H9 (cell line): Measurements from ENCODE around the gene TGFBR3L. TPM values are rescaled to one million over a fixed set of nuclear protein-coding genes. Genes with fewer than 3 reads are reported as not detected.

Experiments
- DNase-seq: peaks from one replicate; pipeline ENCODE4 v3.0.0-alpha.2; 2017
- H2AFZ ChIP-seq: one replicate; pipeline ENCODE4 v1.6.1; 2013; ENCODE audit warnings: mild to moderate bottlenecking, low read length, control low read depth, moderate library complexity
- H2AK5ac ChIP-seq: 2 replicates; pipeline ENCODE4 v1.6.1; 2013; ENCODE audit warnings: low read length, control low read depth, mixed read lengths; ENCODE audit not compliant: insufficient read length
- H2BK120ac ChIP-seq: one replicate; pipeline ENCODE4 v1.6.1; 2013; ENCODE audit warnings: low read depth, mild to moderate bottlenecking, low read length, control low read depth, inconsistent platforms; ENCODE audit not compliant: poor library complexity, severe bottlenecking
- H2BK12ac ChIP-seq: 2 replicates; pipeline ENCODE4 v1.6.1; 2013; ENCODE audit warnings: low read length, control low read depth, mixed read lengths, low read depth; ENCODE audit not compliant: insufficient read length
- H2BK15ac ChIP-seq: 2 replicates; pipeline ENCODE4 v1.6.1; 2013; ENCODE audit warnings: low read depth, low read length, control low read depth
- H2BK20ac ChIP-seq: one replicate; pipeline ENCODE4 v1.6.1; 2013; ENCODE audit warnings: low read depth, mild to moderate bottlenecking, low read length, control low read depth, inconsistent platforms; ENCODE audit not compliant: poor library complexity, severe bottlenecking
- H2BK5ac ChIP-seq: 2 replicates; pipeline ENCODE4 v1.6.1; 2013; ENCODE audit warnings: low read length, control low read depth, mixed read lengths; ENCODE audit not compliant: insufficient read length
- H3K14ac ChIP-seq: 2 replicates; pipeline ENCODE4 v1.6.1; 2013; ENCODE audit warnings: low read length, control low read depth; ENCODE audit not compliant: insufficient read depth
- H3K18ac ChIP-seq: 2 replicates; pipeline ENCODE4 v1.6.1; 2013; ENCODE audit warnings: low read depth, mild to moderate bottlenecking, mixed read lengths, low read length, control low read depth; ENCODE audit not compliant: insufficient read length
- H3K23ac ChIP-seq: 2 replicates; pipeline ENCODE4 v1.6.1; 2013; ENCODE audit warnings: low read length, control low read depth, mixed read lengths, low read depth; ENCODE audit not compliant: insufficient read length
- H3K23me2 ChIP-seq: 2 replicates; pipeline ENCODE4 v1.6.1; 2013; ENCODE audit warnings: low read depth, mild to moderate bottlenecking, mixed read lengths, low read length, control low read depth; ENCODE audit not compliant: insufficient read length, poor library complexity, severe bottlenecking
- H3K27ac ChIP-seq: 2 replicates; pipeline ENCODE4 v1.5.1; 2013; ENCODE audit warnings: low read length, control low read depth, mixed read lengths, low read depth; ENCODE audit not compliant: insufficient read length
- H3K27me3 ChIP-seq: 2 replicates; pipeline ENCODE4 v1.6.1; 2013; ENCODE audit warnings: low read length, control low read depth, inconsistent platforms; ENCODE audit not compliant: insufficient read depth
- H3K4ac ChIP-seq: 2 replicates; pipeline ENCODE4 v1.6.1; 2013; ENCODE audit warnings: low read depth, mild to moderate bottlenecking, control low read depth, inconsistent platforms, low read length, moderate library complexity
- H3K4me1 ChIP-seq: 2 replicates; pipeline ENCODE4 v1.6.1; 2013; ENCODE audit warnings: low read length, control low read depth, inconsistent platforms; ENCODE audit not compliant: insufficient read depth
- H3K4me2 ChIP-seq: 2 replicates; pipeline ENCODE4 v1.6.1; 2013; ENCODE audit warnings: low read length, control low read depth, mixed read lengths; ENCODE audit not compliant: insufficient read length, insufficient read depth
- H3K56ac ChIP-seq: 2 replicates; pipeline ENCODE4 v1.6.1; 2013; ENCODE audit warnings: low read depth, mild to moderate bottlenecking, mixed read lengths, low read length, control low read depth; ENCODE audit not compliant: insufficient read length
- H3K79me1 ChIP-seq: 2 replicates; pipeline ENCODE4 v1.6.1; 2013; ENCODE audit warnings: low read depth, mild to moderate bottlenecking, moderate library complexity, low read length, control low read depth, inconsistent platforms; ENCODE audit not compliant: insufficient read depth, poor library complexity, severe bottlenecking
- H3K79me2 ChIP-seq: 2 replicates; pipeline ENCODE4 v1.6.1; 2013; ENCODE audit warnings: low read length, control low read depth, inconsistent platforms; ENCODE audit not compliant: insufficient read depth
- H3K9ac ChIP-seq: 2 replicates; pipeline ENCODE4 v1.6.1; 2013; ENCODE audit warnings: low read length, control low read depth, mixed read lengths; ENCODE audit not compliant: insufficient read length; ENCODE audit errors: extremely low read depth
- H3K9me3 ChIP-seq: one replicate; pipeline ENCODE4 v1.6.1; 2013; ENCODE audit warnings: low read depth, low read length, inconsistent platforms; ENCODE audit not compliant: control insufficient read depth
- H3T11ph ChIP-seq: one replicate; pipeline ENCODE4 v1.6.1; 2013; ENCODE audit warnings: mild to moderate bottlenecking, low read length, control low read depth, inconsistent platforms
- H4K20me1 ChIP-seq: one replicate; pipeline ENCODE4 v1.6.1; 2013; ENCODE audit not compliant: control insufficient read depth, insufficient read length, insufficient read depth
- H4K5ac ChIP-seq: 2 replicates; pipeline ENCODE4 v1.6.1; 2013; ENCODE audit warnings: low read depth, mild to moderate bottlenecking, mixed read lengths, low read length, control low read depth; ENCODE audit not compliant: insufficient read length
- H4K8ac ChIP-seq: replicated peaks from 2 replicates; pipeline ENCODE4 v1.6.1; 2013; ENCODE audit warnings: low read length, control low read depth, mixed read lengths, low read depth; ENCODE audit not compliant: insufficient read length
- H4K91ac ChIP-seq: 2 replicates; pipeline ENCODE4 v1.6.1; 2013; ENCODE audit warnings: low read depth, mild to moderate bottlenecking, moderate library complexity, mixed read lengths, low read length, control low read depth; ENCODE audit not compliant: insufficient read length
- H3K27ac Mint-ChIP-seq, 3 experiments: 2 replicates in 2 of 3; 3 replicates in 1 of 3; pipeline ENCODE4 v1.8.0; 2020 to 2021; ENCODE audit warnings: mixed read lengths in 3 of 3, mild to moderate bottlenecking in 1 of 3, moderate library complexity in 1 of 3
- H3K27me3 Mint-ChIP-seq: 2 replicates; pipeline ENCODE4 v1.8.0; 2021; ENCODE audit warnings: low read depth, mild to moderate bottlenecking, moderate library complexity, mixed read lengths
- H3K36me3 Mint-ChIP-seq, 3 experiments: 2 replicates in 2 of 3; 3 replicates in 1 of 3; pipeline ENCODE4 v1.8.0; 2020 to 2021; ENCODE audit warnings: low read depth in 3 of 3, mixed read lengths in 3 of 3; ENCODE audit not compliant: insufficient read depth in 1 of 3
- H3K4me1 Mint-ChIP-seq, 2 experiments: 2 replicates each; pipeline ENCODE4 v1.8.0; 2020; ENCODE audit warnings: mixed read lengths in 2 of 2
- H3K4me3 Mint-ChIP-seq, 2 experiments: 2 replicates in 1 of 2; 3 replicates in 1 of 2; pipeline ENCODE4 v1.8.0; 2020 to 2021; ENCODE audit warnings: mild to moderate bottlenecking in 2 of 2, mixed read lengths in 2 of 2, moderate library complexity in 1 of 2
- H3K9me3 Mint-ChIP-seq, 2 experiments: 2 replicates in 1 of 2; 3 replicates in 1 of 2; pipeline ENCODE4 v1.8.0; 2020; ENCODE audit warnings: mild to moderate bottlenecking in 2 of 2, mixed read lengths in 2 of 2, moderate library complexity in 1 of 2
- CTCF ChIP-seq: fragments of 200-600 bp; sonication (generic); conservative IDR thresholded peaks from 3 replicates; pipeline ENCODE4 v1.8.0; 2021; ENCODE audit warnings: antibody characterized with exemption, mild to moderate bottlenecking
- WGBS: extraction: QIAGEN DNeasy Blood & Tissue Kit; methylation state at CpG from one replicate; pipeline ENCODE4 v1.1.7; 2013; ENCODE audit warnings: missing lambda C conversion rate, low lambda C conversion rate, mixed read lengths; ENCODE audit not compliant: insufficient read length; ENCODE audit errors: extremely low coverage; 5-methylcytosine and 5-hydroxymethylcytosine counted together
- total RNA-seq: library from RNA; stranded (reverse); gene quantifications from 2 replicates; pipeline ENCODE4 v1.2.1, GENCODE V29; 2021

TGFBR3L gene
- total RNA-seq, 1 experiment from 2014 or later, result 5.5 TPM

- Histone ChIP-seq H2AFZ (no peak overlapping the region), H4K20me1 (peaks cover 6% of the 10 kb centered on the region)
These were observed 49.2 kb upstream of the TGFBR3L start for GRCh38 chr19:7865262-7865911.

More at GRCh38 chr19:7865262-7865911, 49.2 kb upstream of the TGFBR3L start:
- Histone ChIP-seq H2AK5ac (no peak overlapping the region), H3K27ac (no peak overlapping the region), H3K9ac (no peak overlapping the region), H3K9me3 (no peaks in the 10 kb centered on the region), H2BK12ac (no peak overlapping the region), H3K79me2 (no peaks in the 10 kb centered on the region), H4K91ac (no peak overlapping the region), H2BK5ac (no peak overlapping the region), H3K79me1 (no peaks in the 10 kb centered on the region), H2BK120ac (no peak overlapping the region), H3K4ac (no peak overlapping the region), H4K8ac (no peak overlapping the region), H4K5ac (no peak overlapping the region), H3T11ph (no peak overlapping the region), H3K23me2 (peaks cover 25% of the 10 kb centered on the region), H3K56ac (no peak overlapping the region), H3K14ac (no peak overlapping the region), H3K4me2 (no peak overlapping the region), H3K18ac (no peak overlapping the region), H3K4me1 (no peaks in the 10 kb centered on the region; the same call in 1 of the 2 replicates), H2BK15ac (no peak overlapping the region), H2BK20ac (no peak overlapping the region), H3K23ac (no peak overlapping the region), H3K27me3 (peaks cover 4% of the 10 kb centered on the region; the same call in 1 of the 2 replicates)
- TF ChIP-seq CTCF, result no peak
- H3K36me3 Mint-ChIP-seq, result no peaks in the 10 kb centered on the region; a peak in 1 of 7 replicates
- WGBS, result no CpG with 5 or more reads among the region's 10 CpGs
- peaks cover 56% of the 10 kb centered on the region for H3K27me3 Mint-ChIP-seq
- H3K4me1 Mint-ChIP-seq, result peaks cover 10 to 39% of the 10 kb centered on the region in 2 experiments
- 0 out of 7 replicates have a peak overlapping the region, but pooled peaks of 1 of the 3 experiments have one; percentile 10 for H3K27ac Mint-ChIP-seq
- peak overlapping the region in 1 of 2 experiments; percentile 28; a peak in 2 of 5 replicates for H3K4me3 Mint-ChIP-seq
- no peak for DNase-seq
- no peaks in the 10 kb centered on the region for H3K9me3 Mint-ChIP-seq
